ENCODE measurements around the gene TMEM131. TPM values are rescaled to one million over a fixed set of nuclear protein-coding genes. Genes with fewer than 3 reads are reported as not detected.

Gene TMEM131
- total RNA-seq, 2 donors from 2014 or later: 49.5 to 52.0 TPM

GRCh38 chr2:97788986-97789644 lies 206.6 kb downstream of the TMEM131 start:
- no peak for TF ChIP-seq CTCF (IDR thresholded peaks at IDR 0.05)
- no peak overlapping the region for H3K4me3 ChIP-seq
- ATAC-seq (ENCODE audit: insufficient number of reproducible peaks, low FRiP score, low read depth) (no peak), DNase-seq (ENCODE audit: low spot score) (no peak)
- no peak overlapping the region for H3K27ac ChIP-seq
- no peaks in the 10 kb centered on the region for H3K4me1 ChIP-seq (ENCODE audit: control insufficient read depth in 1 of 2, low read depth in 2 of 2)
- H3K9me3 ChIP-seq: no peaks in the 10 kb centered on the region
- H3K27me3 ChIP-seq (replicated peaks; ENCODE audit: insufficient read depth): no peaks in the 10 kb centered on the region
- H3K36me3 ChIP-seq: peaks cover 29% of the 10 kb centered on the region

GRCh38 chr2:97785818-97786217 lies 209.9 kb downstream of the TMEM131 start:
- no peak for TF ChIP-seq CTCF (IDR thresholded peaks at IDR 0.05)
- Histone ChIP-seq H3K9me3 (no peaks in the 10 kb centered on the region), H3K4me1 (ENCODE audit: control insufficient read depth in 1 of 2, low read depth in 2 of 2) (no peaks in the 10 kb centered on the region), H3K4me3 (no peak overlapping the region), H3K27me3 (replicated peaks; ENCODE audit: insufficient read depth) (no peaks in the 10 kb centered on the region), H3K27ac (no peak overlapping the region), H3K36me3 (peaks cover 4% of the 10 kb centered on the region)
- ATAC-seq (ENCODE audit: insufficient number of reproducible peaks, low FRiP score, low read depth): no peak
- no peak for DNase-seq (ENCODE audit: low spot score)

- Histone ChIP-seq H3K27me3 (replicated peaks; ENCODE audit: insufficient read depth) (no peaks in the 10 kb centered on the region), H3K4me3 (no peak overlapping the region), H3K9me3 (no peaks in the 10 kb centered on the region), H3K27ac (no peak overlapping the region), H3K4me1 (ENCODE audit: control insufficient read depth in 1 of 2, low read depth in 2 of 2) (no peaks in the 10 kb centered on the region), H3K36me3 (peaks cover 2% of the 10 kb centered on the region)
- TF ChIP-seq CTCF (IDR thresholded peaks at IDR 0.05): no peak
- DNase-seq (ENCODE audit: low spot score): no peak
- no peak for ATAC-seq (ENCODE audit: insufficient number of reproducible peaks, low FRiP score, low read depth)
These were observed 210.8 kb downstream of the TMEM131 start for GRCh38 chr2:97784953-97785352.

- ATAC-seq (ENCODE audit: insufficient number of reproducible peaks, low FRiP score, low read depth): no peak
- no peaks in the 10 kb centered on the region for H3K4me1 ChIP-seq (ENCODE audit: control insufficient read depth in 1 of 2, low read depth in 2 of 2)
- TF ChIP-seq CTCF (IDR thresholded peaks at IDR 0.05): no peak
- H3K27me3 ChIP-seq (replicated peaks; ENCODE audit: insufficient read depth): no peaks in the 10 kb centered on the region
- H3K27ac ChIP-seq: no peak overlapping the region
- H3K9me3 ChIP-seq: no peaks in the 10 kb centered on the region
- DNase-seq (ENCODE audit: low spot score): no peak
- peaks cover 2% of the 10 kb centered on the region for H3K36me3 ChIP-seq
- H3K4me3 ChIP-seq: no peak overlapping the region
These were observed 213.8 kb downstream of the TMEM131 start for GRCh38 chr2:97781981-97782380.

GRCh38 chr2:97779141-97779540 lies 216.6 kb downstream of the TMEM131 start:
- Histone ChIP-seq H3K9me3 (no peaks in the 10 kb centered on the region), H3K27ac (no peak overlapping the region), H3K36me3 (peaks cover 14% of the 10 kb centered on the region), H3K4me1 (ENCODE audit: control insufficient read depth in 1 of 2, low read depth in 2 of 2) (no peaks in the 10 kb centered on the region), H3K4me3 (no peak overlapping the region), H3K27me3 (replicated peaks; ENCODE audit: insufficient read depth) (no peaks in the 10 kb centered on the region)
- ATAC-seq (ENCODE audit: insufficient number of reproducible peaks, low FRiP score, low read depth) (no peak), DNase-seq (ENCODE audit: low spot score) (no peak)
- no peak for TF ChIP-seq CTCF (IDR thresholded peaks at IDR 0.05)

All from thoracic aorta (tissue), 2 donors.